GM04504 (cell line): ENCODE results near the gene RPS19.

ENCODE experiments used
- DNase-seq: peaks from one replicate; pipeline ENCODE4 v3.0.0-alpha.2; 2012; ENCODE audit warnings: low read depth

Gene RPS19

GRCh38 chr19:41915021-41915775 lies 55.1 kb downstream of the RPS19 start:
- DNase-seq, result no peak

DNA sequence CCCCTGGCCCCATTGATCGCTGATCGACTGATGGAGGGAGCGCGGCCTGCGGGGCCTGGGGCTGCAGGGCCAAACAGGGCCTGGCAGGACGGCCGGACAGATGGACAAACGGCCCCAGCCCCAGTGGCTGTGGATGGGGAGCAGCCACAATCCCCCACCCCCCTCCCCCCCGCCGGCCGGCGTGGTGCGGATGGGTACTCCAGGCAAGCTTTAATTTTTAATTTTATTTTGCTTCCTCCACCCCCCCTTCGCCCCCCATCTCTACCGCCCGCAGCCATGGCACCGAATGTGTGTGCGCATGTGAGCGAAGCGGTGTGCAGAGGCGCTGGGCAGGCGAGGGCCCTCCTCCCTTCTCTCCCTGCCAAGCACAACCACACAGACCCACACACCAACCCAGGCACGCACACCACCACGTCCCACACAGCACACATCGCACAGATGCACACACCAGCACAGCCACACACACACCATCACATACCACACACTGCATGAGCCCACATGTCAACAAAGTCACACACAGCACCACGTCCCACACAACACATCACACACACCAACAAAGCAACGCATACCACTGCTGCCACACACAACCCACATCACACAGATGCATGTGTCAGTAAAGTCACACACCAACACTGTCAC lies 55.8 kb downstream of the RPS19 start:
- no peak for DNase-seq

DNA sequence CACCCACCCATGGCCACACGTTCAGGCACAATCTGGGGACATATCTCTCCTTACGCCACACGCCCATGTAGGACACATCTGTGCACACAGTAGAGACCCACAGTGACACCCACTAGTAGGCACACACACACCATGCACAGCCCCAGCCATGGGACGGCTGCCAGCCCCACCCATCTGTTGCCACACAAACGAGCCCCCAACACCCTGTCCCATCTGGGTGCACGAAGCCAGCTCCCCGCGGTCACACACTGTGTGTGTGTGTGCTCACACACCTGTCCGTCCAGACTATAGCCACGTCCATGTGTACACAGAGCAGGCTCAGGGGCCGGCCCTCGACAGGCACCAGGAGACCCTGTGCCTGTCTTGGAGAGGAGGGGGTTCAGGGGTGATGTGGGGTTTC lies 57.6 kb downstream of the RPS19 start:
- DNase-seq, result no peak

DNA sequence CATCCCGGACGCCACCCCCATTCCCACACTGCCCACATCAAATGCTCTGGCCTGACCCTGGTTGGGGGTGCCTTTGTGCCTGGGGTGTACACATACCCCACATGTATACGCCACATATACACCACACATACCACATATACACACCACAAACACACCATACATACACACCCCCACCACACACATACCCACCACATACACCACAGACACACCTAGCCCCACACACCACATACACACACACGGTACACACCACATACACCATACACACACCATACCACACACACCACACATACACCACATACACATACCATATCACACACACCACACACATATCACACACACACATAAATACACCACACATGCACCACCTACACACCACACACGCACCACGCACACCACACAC lies 58.0 kb downstream of the RPS19 start:
- DNase-seq, result no peak

DNA sequence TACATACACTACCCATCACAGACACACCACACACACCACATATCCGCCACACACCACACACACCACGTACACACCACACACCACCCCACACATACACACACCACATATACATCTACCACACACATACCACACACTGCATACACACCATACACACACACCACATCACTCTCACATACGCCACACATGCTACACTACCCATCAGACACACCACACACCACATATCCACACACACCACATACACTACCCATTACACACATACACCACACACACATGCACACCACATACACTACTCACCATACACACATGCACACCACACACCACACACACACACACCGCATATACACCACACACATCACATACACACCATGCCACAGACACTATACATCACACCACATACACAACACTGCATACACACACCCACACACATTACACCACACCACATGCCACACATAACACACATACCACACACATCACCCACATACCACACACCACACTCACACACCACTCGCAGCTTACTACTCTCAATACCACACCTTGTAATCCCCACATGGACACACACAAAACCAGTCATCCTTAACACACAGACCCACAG lies 58.7 kb downstream of the RPS19 start:
- DNase-seq, result no peak

DNA sequence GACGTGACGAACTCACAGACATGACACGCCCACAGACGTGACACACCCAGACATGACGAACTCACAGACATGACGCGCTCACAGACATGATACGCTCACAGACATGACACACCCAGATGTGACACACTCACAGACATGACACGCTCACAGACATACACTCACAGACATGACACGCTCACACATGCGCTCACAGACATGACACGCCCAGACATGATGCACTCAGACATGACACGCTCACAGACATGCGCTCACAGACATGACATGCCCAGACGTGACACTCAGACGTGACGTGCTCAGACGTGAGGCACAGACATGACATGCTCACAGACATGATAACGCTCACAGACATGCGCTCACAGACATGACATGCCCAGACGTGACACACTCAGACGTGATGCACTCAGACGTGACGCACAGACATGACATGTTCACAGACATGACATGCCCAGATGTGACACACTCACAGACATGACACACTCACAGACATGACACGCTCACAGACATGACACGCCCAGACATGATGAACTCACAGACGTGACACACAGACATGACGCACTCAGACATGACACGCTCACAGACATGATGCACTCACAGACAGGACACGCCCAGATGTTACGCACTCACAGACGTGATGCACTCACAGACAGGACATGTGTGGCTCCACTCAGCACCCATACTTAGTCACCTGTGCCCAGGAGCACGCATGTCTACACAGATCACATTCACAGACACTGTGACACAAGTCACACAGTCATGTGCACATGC lies 60.1 kb downstream of the RPS19 start:
- no peak for DNase-seq

- DNase-seq, result no peak
Observed at GRCh38 chr19:41920882-41921576, 61.0 kb downstream of the RPS19 start.

DNA sequence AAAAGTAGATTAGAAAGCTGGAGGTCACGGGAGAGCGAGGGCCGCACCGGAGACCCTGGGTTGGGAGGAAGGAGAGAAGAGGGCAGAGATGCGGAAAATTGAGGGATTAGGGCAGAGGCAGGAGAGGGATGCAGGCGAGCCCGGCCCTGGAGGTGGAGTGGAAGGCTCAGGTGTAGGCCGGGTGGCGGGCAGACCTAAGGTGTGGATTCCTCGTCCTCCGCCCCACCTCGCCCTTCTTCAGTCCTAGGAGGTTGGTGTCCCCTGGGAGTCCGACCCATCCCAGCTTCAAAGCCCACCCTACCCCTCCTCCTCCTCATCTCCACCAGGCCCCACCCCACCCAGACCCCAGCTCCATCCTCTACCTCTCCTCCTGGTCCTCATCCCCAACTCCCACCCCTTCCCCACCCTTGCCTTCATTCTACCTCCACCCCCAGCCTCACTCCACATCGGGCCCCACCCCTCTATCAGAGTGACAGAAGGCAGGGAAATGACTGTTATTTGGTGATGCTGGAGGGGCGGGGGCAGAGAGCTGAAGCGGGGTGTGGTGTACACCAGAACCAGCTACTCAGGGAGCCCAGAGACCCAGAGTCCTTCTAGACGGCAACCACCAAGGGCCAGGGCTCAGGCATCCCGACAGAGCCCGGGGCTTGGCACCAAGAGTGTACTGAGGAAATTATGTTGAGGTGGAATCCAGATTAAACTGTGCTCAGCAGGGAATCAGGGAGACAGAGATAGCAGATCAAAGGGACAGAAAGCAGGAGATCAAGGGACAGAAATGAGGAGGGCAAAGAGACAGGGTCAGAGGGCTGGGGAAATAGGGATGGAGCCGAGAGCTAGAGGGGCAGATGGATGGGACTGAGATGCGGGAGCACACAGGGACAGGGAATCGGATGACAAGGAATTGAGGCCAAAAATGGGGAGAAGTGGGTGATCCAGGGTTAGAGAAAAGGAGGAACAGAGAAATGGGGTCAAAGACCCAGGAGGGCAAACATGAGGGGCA lies 61.8 kb downstream of the RPS19 start:
- DNase-seq, result no peak
